ENCODE data around the gene P4HA1.
"Not testable (repeated sequence)": the region's sequence is repeated elsewhere in the genome, so short reads cannot be mapped to it uniquely, and the experiment has no call there.

P4HA1 gene

GRCh38 chr10:73126343-73126742, 29.7 kb upstream of the P4HA1 start:
- no peak for DNase-seq (ENCODE audit: extremely low read depth, low read depth)
- TF ChIP-seq CTCF (IDR thresholded peaks at IDR 0.05; ENCODE audit: low read depth, low read length), result no peak

- DNase-seq (ENCODE audit: extremely low read depth, low read depth), result no peak
- no peak for TF ChIP-seq CTCF (IDR thresholded peaks at IDR 0.05; ENCODE audit: low read depth, low read length)
These were observed 23.3 kb upstream of the P4HA1 start for GRCh38 chr10:73119952-73120351.

GRCh38 chr10:73119457-73119856, 22.8 kb upstream of the P4HA1 start:
- TF ChIP-seq CTCF (IDR thresholded peaks at IDR 0.05; ENCODE audit: low read depth, low read length), result no peak
- no peak for DNase-seq (ENCODE audit: extremely low read depth, low read depth)

- DNase-seq (ENCODE audit: extremely low read depth, low read depth), result no peak
- TF ChIP-seq CTCF (IDR thresholded peaks at IDR 0.05; ENCODE audit: low read depth, low read length), result no peak
These were observed 21.5 kb upstream of the P4HA1 start for GRCh38 chr10:73117976-73118743.

GRCh38 chr10:73116017-73116416, 19.4 kb upstream of the P4HA1 start:
- DNase-seq (ENCODE audit: extremely low read depth, low read depth), result no peak
- TF ChIP-seq CTCF (IDR thresholded peaks at IDR 0.05; ENCODE audit: low read depth, low read length), result no peak

GRCh38 chr10:73113551-73113950, 16.9 kb upstream of the P4HA1 start:
- no peak for DNase-seq (ENCODE audit: extremely low read depth, low read depth)
- no peak for TF ChIP-seq CTCF (IDR thresholded peaks at IDR 0.05; ENCODE audit: low read depth, low read length)

GRCh38 chr10:73112032-73112431, 15.4 kb upstream of the P4HA1 start:
- not testable (repeated sequence) for DNase-seq (ENCODE audit: extremely low read depth, low read depth)

GRCh38 chr10:73110345-73110849, 13.7 kb upstream of the P4HA1 start, which contains the start of gene NUDT13:
NUDT13 (plus strand) TSS chr10:73110455; CDS start chr10:73114366, 3,911 bp downstream.
- no peak for DNase-seq (ENCODE audit: extremely low read depth, low read depth)

GRCh38 chr10:73109248-73109652, 12.6 kb upstream of the P4HA1 start:
- DNase-seq (ENCODE audit: extremely low read depth, low read depth), result not testable (repeated sequence)

More at GRCh38 chr10:73110345-73110849, 13.7 kb upstream of the P4HA1 start, which contains the start of gene NUDT13:
- TF ChIP-seq CTCF (IDR thresholded peaks at IDR 0.05; ENCODE audit: low read depth, low read length), result no peak
